ENCODE data around the gene TAF10. TPM values are rescaled to one million over a fixed set of nuclear protein-coding genes. Genes with fewer than 3 reads are reported as not detected.

Gene TAF10
- total and polyA plus RNA-seq, 8 donors = 44.6 to 127 (median 61.4) TPM

- peaks cover 1 to 12% of the 10 kb centered on the region in 2 donors for H3K4me1 ChIP-seq
- no peaks in the 10 kb centered on the region for H3K27me3 ChIP-seq
- peaks cover 0 to 51% of the 10 kb centered on the region in 2 donors for H3K36me3 ChIP-seq
- intact Hi-C loops (cut with DNase I) = no loop called here
- peak in 2 of 4 donors; percentile 45 to 81 for DNase-seq
- H3K9me3 ChIP-seq = no peaks in the 10 kb centered on the region
- TF ChIP-seq, protein P1, sequence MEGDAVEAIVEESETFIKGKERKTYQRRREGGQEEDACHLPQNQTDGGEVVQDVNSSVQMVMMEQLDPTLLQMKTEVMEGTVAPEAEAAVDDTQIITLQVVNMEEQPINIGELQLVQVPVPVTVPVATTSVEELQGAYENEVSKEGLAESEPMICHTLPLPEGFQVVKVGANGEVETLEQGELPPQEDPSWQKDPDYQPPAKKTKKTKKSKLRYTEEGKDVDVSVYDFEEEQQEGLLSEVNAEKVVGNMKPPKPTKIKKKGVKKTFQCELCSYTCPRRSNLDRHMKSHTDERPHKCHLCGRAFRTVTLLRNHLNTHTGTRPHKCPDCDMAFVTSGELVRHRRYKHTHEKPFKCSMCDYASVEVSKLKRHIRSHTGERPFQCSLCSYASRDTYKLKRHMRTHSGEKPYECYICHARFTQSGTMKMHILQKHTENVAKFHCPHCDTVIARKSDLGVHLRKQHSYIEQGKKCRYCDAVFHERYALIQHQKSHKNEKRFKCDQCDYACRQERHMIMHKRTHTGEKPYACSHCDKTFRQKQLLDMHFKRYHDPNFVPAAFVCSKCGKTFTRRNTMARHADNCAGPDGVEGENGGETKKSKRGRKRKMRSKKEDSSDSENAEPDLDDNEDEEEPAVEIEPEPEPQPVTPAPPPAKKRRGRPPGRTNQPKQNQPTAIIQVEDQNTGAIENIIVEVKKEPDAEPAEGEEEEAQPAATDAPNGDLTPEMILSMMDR (IDR thresholded peaks at IDR 0.05) = no peak
- H3K4me3 ChIP-seq = peak overlapping the region; percentile 13 to 26
- ATAC-seq = peak; percentile 74
- no peak overlapping the region for H3K27ac ChIP-seq
Measured at GRCh38 chr11:6629892-6630631, 18.0 kb upstream of the TAF10 start.

DNA sequence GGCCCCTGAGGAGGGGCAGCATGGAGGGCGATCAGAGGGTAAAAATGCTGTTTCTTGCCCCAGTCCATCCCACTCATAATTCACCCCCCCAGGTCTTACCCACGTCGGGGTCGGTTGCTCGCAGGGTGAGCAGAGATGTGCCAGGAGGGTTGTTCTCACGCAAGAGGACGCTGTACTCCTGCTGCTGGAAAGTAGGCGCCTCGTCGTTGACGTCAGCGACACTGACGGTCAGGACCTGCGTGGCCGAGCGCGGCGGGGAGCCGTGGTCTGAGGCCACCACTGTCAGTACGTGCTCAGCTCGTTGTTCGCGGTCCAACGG lies 17.5 kb upstream of the TAF10 start:
- ATAC-seq = no peak
- H3K27ac ChIP-seq = no peak overlapping the region
- no peak overlapping the region for H3K4me3 ChIP-seq
- TF ChIP-seq, protein P1 (IDR thresholded peaks at IDR 0.05) = no peak
- no peaks in the 10 kb centered on the region for H3K9me3 ChIP-seq
- H3K4me1 ChIP-seq = peaks cover 0 to 7% of the 10 kb centered on the region in 2 donors
- intact Hi-C loops (cut with DNase I) = no loop called here
- H3K36me3 ChIP-seq = peaks cover 0 to 56% of the 10 kb centered on the region in 2 donors
- DNase-seq = no peak
- H3K27me3 ChIP-seq = no peaks in the 10 kb centered on the region

GRCh38 chr11:6628526-6628925 lies 16.5 kb upstream of the TAF10 start:
- ATAC-seq = no peak
- Histone ChIP-seq H3K4me1 (no peaks in the 10 kb centered on the region), H3K36me3 (peaks cover 0 to 66% of the 10 kb centered on the region in 2 donors), H3K27ac (no peak overlapping the region), H3K9me3 (no peaks in the 10 kb centered on the region), H3K27me3 (no peaks in the 10 kb centered on the region), H3K4me3 (no peak overlapping the region)
- TF ChIP-seq, protein P1 (IDR thresholded peaks at IDR 0.05) = no peak
- intact Hi-C loops (cut with DNase I) = no loop called here
- no peak for DNase-seq

- no peak for ATAC-seq
- H3K27ac ChIP-seq = no peak overlapping the region
- no peaks in the 10 kb centered on the region for H3K27me3 ChIP-seq
- H3K4me3 ChIP-seq = no peak overlapping the region
- no peaks in the 10 kb centered on the region for H3K4me1 ChIP-seq
- H3K9me3 ChIP-seq = no peaks in the 10 kb centered on the region
- H3K36me3 ChIP-seq = peaks cover 0 to 68% of the 10 kb centered on the region in 2 donors
- intact Hi-C loops (cut with DNase I) = no loop called here
- no peak for DNase-seq
- TF ChIP-seq, protein P1 (IDR thresholded peaks at IDR 0.05) = no peak
Measured at GRCh38 chr11:6627762-6628241, 15.8 kb upstream of the TAF10 start.

DNA sequence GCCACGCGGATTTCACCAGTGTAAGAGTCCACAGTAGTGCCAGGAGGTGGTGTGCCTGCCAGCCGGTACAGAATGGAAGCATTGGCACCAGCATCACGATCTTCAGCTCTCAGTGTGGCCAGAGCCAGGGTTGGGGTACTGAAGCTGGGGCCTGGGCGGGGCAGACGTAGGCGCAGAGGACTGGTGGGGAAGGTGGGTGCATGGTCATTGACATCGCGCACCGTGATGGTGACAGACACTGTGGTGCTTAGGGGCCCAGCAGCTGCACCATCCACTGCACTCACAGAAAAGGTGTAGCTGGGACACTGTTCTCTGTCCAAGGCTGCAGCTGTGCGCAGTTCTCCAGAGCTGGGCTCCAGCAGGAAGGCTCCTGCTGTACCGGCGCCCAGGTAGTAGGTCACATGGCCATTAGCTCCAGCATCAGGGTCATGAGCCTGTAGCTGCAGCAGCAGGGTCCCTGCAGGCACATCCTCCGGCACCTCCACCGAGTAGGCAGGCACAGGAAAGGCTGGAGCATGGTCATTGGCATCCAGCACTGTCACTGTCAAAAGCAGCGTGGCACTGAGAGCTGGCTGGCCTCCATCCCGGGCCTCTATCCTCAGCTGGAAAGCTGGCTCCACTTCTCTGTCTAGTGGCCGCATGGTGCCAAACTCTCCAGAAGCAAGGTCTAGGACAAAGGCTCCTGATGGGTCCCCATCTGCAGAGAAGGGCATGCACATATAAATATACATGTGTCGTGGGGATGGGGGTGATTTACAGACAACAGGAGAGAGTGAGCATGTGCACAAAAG lies 15.2 kb upstream of the TAF10 start:
- H3K36me3 ChIP-seq = peaks cover 0 to 64% of the 10 kb centered on the region in 2 donors
- TF ChIP-seq, protein P1 (IDR thresholded peaks at IDR 0.05) = no peak
- H3K27ac ChIP-seq = no peak overlapping the region
- H3K27me3 ChIP-seq = no peaks in the 10 kb centered on the region
- ATAC-seq = no peak
- no peaks in the 10 kb centered on the region for H3K9me3 ChIP-seq
- DNase-seq = no peak
- no peaks in the 10 kb centered on the region for H3K4me1 ChIP-seq
- intact Hi-C loops (cut with DNase I) = no loop called here
- H3K4me3 ChIP-seq = no peak overlapping the region

Data from left lung (tissue), 10 donors.